Breast epithelium (tissue), 4 donors: ENCODE data around the gene PRKN. TPM values are rescaled to one million over a fixed set of nuclear protein-coding genes. Genes with fewer than 3 reads are reported as not detected.

ENCODE experiments used
- DNase-seq, 2 donors: peaks; one replicate each; pipeline ENCODE4 v3.0.0-alpha.2; 2019; ENCODE audit warnings: low spot score in 2 of 2
- H3K27ac ChIP-seq, 2 donors: fragments of 200-600 bp; sonication (generic) in 1 of 2; one replicate each; pipeline ENCODE4 v1.5.1; 2016 to 2019; ENCODE audit warnings: mild to moderate bottlenecking in 1 of 2
- H3K27me3 ChIP-seq, 2 donors: fragments of 200-600 bp; sonication (generic) in 1 of 2; one replicate each; pipeline versions ENCODE4 v1.5.1 to v1.6.0; 2017 to 2019; ENCODE audit warnings: control low read depth in 1 of 2, mild to moderate bottlenecking in 1 of 2
- H3K36me3 ChIP-seq: fragments of 200-600 bp; one replicate; pipeline ENCODE4 v1.5.1; 2019
- H3K4me1 ChIP-seq, 2 donors: fragments of 200-600 bp; sonication (generic); one replicate each; pipeline ENCODE4 v1.5.1; 2016 to 2019; ENCODE audit warnings: control low read depth in 1 of 2
- H3K4me3 ChIP-seq, 3 donors: fragments of 200-600 bp; sonication (generic); 1 replicate in 2 of 3; 2 replicates in 1 of 3; pipeline ENCODE4 v1.5.1; 2016 to 2019; ENCODE audit warnings: mild to moderate bottlenecking in 3 of 3, moderate library complexity in 2 of 3
- H3K9me3 ChIP-seq, 2 donors: fragments of 200-600 bp; sonication (generic) in 1 of 2; one replicate each; pipeline ENCODE4 v1.5.1; 2016 to 2019; ENCODE audit warnings: control low read depth in 1 of 2
- POLR2A ChIP-seq: fragments of 450-650 bp; IDR thresholded peaks from one replicate; pipeline ENCODE4 v1.6.1; 2016; ENCODE audit warnings: antibody characterized with exemption, mild to moderate bottlenecking, moderate library complexity
- POLR2AphosphoS5 ChIP-seq, 3 donors: sonication (generic); formaldehyde crosslinking; IDR thresholded peaks; one replicate each; pipeline ENCODE4 v1.6.1; 2017; ENCODE audit warnings: antibody characterized with exemption in 3 of 3
- intact Hi-C: fragments of 100-400 bp; cut with DNase I; formaldehyde crosslinking; loops from one replicate; pipeline ENCODE4 v1.15.1; 2023; ENCODE audit warnings: low total_unique reads
- total RNA-seq, 3 donors: library from RNA; depleted of rRNA; stranded (reverse); fragments of >200 nt; gene quantifications; one replicate each; pipeline ENCODE4 v1.1.0, GENCODE V29; 2016
- TF ChIP-seq, protein P1 (sequence below), 3 donors: fragments of 450-650 bp; IDR thresholded peaks; one replicate each; pipeline ENCODE4 v1.5.1; 2016 to 2017; ENCODE audit warnings: antibody characterized with exemption in 3 of 3, mild to moderate bottlenecking in 3 of 3, moderate library complexity in 3 of 3

The PRKN gene
- total RNA-seq, 3 donors from 2014 or later: 7.2 to 19.0 (median 11.2) TPM

DNA sequence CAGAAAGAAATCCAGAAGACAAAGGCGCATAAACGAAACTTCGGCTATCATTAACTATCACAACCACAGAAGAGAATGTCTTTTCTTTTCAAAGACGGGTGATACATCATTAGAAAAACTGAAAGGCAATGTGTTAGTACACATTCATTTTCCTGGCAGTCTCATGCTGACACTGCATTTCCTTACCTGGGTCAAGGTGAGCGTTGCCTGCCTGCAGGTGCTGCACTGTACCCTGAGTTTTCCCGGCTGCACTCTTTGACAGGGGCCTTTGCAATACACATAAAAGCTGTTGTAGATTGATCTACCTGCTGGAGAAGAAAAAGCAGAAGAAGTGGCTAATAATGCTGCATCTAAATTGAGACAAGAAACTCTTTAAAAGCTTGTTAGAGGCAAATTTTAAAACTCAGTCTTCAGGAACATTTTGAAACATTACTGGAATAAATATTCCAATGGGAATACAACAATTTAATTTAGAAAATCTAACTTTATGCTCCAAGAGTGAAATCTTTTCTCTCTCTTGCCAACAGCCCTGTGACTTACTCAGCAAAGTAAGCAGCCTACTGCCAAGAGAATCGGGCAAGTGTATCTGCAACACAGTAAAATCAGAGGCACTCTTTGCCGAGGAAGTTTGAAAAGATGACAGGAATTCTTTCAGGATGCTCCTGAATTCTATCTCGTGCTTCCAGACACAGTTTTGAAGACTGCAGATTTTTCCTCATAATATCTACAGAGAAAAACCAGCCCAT lies 526.4 kb downstream of the PRKN start:
- Histone ChIP-seq H3K27me3 (no peaks in the 10 kb centered on the region), H3K4me1 (no peaks in the 10 kb centered on the region), H3K9me3 (no peaks in the 10 kb centered on the region), H3K27ac (no peak overlapping the region), H3K4me3 (no peak overlapping the region), H3K36me3 (no peaks in the 10 kb centered on the region)
- no peak for DNase-seq
- TF ChIP-seq POLR2AphosphoS5 (IDR thresholded peaks at IDR 0.05): no peak
- TF ChIP-seq, protein P1, sequence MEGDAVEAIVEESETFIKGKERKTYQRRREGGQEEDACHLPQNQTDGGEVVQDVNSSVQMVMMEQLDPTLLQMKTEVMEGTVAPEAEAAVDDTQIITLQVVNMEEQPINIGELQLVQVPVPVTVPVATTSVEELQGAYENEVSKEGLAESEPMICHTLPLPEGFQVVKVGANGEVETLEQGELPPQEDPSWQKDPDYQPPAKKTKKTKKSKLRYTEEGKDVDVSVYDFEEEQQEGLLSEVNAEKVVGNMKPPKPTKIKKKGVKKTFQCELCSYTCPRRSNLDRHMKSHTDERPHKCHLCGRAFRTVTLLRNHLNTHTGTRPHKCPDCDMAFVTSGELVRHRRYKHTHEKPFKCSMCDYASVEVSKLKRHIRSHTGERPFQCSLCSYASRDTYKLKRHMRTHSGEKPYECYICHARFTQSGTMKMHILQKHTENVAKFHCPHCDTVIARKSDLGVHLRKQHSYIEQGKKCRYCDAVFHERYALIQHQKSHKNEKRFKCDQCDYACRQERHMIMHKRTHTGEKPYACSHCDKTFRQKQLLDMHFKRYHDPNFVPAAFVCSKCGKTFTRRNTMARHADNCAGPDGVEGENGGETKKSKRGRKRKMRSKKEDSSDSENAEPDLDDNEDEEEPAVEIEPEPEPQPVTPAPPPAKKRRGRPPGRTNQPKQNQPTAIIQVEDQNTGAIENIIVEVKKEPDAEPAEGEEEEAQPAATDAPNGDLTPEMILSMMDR (IDR thresholded peaks at IDR 0.05): no peak
- TF ChIP-seq POLR2A: no peak
- intact Hi-C loops: no loop called here

DNA sequence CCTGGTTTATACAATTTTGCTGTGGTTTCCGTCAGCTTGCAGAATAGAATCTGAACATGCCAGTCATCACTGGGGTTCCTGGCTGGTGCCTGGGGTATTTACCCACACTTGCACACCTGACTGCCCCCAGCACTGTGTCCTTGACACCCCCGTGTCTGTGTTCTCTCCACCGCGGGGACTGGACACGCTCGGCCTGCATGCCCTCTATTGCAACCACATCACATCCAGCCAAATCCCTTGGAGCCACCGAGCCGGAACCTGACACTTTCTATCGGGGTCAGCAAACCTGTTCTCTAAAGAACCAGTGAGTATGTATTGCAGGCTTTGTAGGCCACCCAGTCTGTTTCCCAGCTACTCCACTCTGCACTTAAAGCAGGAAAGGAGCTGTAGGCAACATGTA lies 527.5 kb downstream of the PRKN start:
- intact Hi-C loops: no loop called here
- no peak for DNase-seq

DNA sequence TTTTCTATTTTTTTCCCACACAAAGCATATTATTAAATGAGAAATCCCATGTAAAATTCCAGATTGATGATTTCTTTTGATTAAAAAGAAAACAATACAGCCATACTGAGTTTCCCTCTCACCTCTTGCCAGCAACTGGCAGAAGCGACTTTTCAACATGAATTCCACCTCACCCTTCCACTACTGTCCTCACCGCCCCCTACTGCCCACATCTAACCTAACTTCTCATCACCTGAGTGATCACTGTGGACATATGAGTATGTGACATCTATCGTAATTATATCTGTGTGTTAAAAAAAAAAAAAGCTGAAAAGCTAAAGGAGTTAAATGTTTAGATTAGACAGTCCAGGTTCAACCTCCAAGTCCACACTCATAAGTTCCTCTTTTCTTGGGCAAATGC lies 528.6 kb downstream of the PRKN start:
- TF ChIP-seq, protein P1 (IDR thresholded peaks at IDR 0.05): no peak
- TF ChIP-seq POLR2A (no peak), POLR2AphosphoS5 (IDR thresholded peaks at IDR 0.05) (no peak)
- H3K36me3 ChIP-seq: no peaks in the 10 kb centered on the region
- intact Hi-C loops: no loop called here

More for the DNA sequence above, 527.5 kb downstream of the PRKN start:
- H3K4me1 ChIP-seq: no peaks in the 10 kb centered on the region
- H3K27me3 ChIP-seq: no peaks in the 10 kb centered on the region
- no peaks in the 10 kb centered on the region for H3K36me3 ChIP-seq
- TF ChIP-seq, protein P1 (IDR thresholded peaks at IDR 0.05): no peak
- TF ChIP-seq POLR2A (no peak), POLR2AphosphoS5 (IDR thresholded peaks at IDR 0.05) (no peak)
- H3K4me3 ChIP-seq: no peak overlapping the region
- no peak overlapping the region for H3K27ac ChIP-seq
- H3K9me3 ChIP-seq: no peaks in the 10 kb centered on the region

DNA sequence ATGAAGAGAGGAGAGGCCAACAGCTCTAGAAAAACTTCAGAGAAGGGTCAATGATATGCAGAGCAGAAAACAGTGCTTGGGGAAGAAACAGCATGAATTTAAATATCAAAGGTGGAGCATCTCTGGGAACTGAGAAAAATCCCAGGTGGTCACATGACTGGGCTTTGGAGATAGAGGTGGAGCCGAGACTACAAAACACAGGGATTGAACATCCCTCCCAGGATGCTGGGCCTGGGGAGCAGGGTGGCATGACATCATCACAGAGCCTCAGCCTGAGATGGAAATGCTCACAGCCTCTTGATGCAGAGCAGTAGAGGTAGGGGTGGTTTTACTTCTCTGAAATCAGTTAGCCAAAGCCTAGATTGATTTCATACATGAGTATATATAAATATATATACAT lies 529.5 kb downstream of the PRKN start:
- H3K4me1 ChIP-seq: no peaks in the 10 kb centered on the region
- intact Hi-C loops: no loop called here
- DNase-seq: no peak
- H3K4me3 ChIP-seq: no peak overlapping the region
- TF ChIP-seq POLR2A: no peak
- TF ChIP-seq, protein P1 (IDR thresholded peaks at IDR 0.05): no peak
- TF ChIP-seq POLR2AphosphoS5 (IDR thresholded peaks at IDR 0.05): no peak
- H3K27ac ChIP-seq: no peak overlapping the region
- H3K9me3 ChIP-seq: no peaks in the 10 kb centered on the region
- no peaks in the 10 kb centered on the region for H3K36me3 ChIP-seq
- H3K27me3 ChIP-seq: no peaks in the 10 kb centered on the region

More for the DNA sequence above, 528.6 kb downstream of the PRKN start:
- Histone ChIP-seq H3K27ac (no peak overlapping the region), H3K9me3 (no peaks in the 10 kb centered on the region), H3K4me1 (no peaks in the 10 kb centered on the region), H3K27me3 (no peaks in the 10 kb centered on the region), H3K4me3 (no peak overlapping the region)
- no peak for DNase-seq

DNA sequence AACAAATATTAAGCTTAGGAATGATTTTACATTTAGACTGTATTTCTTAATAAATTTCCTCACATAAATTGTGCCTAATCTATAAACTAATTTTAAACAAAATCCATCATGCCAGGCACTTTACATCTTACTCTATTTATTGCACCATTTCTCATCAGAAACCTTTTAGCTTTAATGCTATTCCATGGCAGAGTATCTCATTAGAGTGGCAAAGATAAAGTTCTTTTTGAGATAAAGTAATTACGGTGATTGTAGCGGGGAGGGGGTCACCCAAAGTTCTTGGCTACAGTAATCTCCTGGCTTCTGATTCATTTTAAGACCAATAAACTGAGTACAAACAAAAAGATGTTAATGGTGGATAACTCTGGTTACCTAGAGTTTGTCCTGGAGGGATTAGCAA lies 532.1 kb downstream of the PRKN start:
- Histone ChIP-seq H3K9me3 (no peaks in the 10 kb centered on the region), H3K4me3 (no peak overlapping the region), H3K4me1 (no peaks in the 10 kb centered on the region), H3K27me3 (no peaks in the 10 kb centered on the region), H3K27ac (no peak overlapping the region), H3K36me3 (no peaks in the 10 kb centered on the region)
- no peak for DNase-seq
- TF ChIP-seq, protein P1 (IDR thresholded peaks at IDR 0.05): no peak
- TF ChIP-seq POLR2AphosphoS5 (IDR thresholded peaks at IDR 0.05) (no peak), POLR2A (no peak)
- intact Hi-C loops: no loop called here
